H1 (cell line): ENCODE measurements around the gene MEF2D. TPM values are rescaled to one million over a fixed set of nuclear protein-coding genes. Genes with fewer than 3 reads are reported as not detected.

Source experiments
- CTCF ChIA-PET: fragments of 300-600 bp; sonication (Branson Sonifier 250); formaldehyde crosslinking; loops from one replicate; lab custom pipeline; 2021; ENCODE audit not compliant: partially characterized antibody; lab: Charles Lee
- POLR2A ChIA-PET: fragments of 300-600 bp; sonication (Branson Sonifier 250); formaldehyde crosslinking; loops from one replicate; lab custom pipeline; 2021; ENCODE audit warnings: inconsistent platforms; ENCODE audit not compliant: partially characterized antibody; lab: Charles Lee
- DNase-seq, 2 experiments: peaks; one replicate each; pipeline versions ENCODE4 v3.0.0 to v3.0.0-alpha.2; 2010 to 2022; ENCODE audit warnings: low spot score in 2 of 2, low read depth in 1 of 2, mixed read lengths in 1 of 2
- FAIRE-seq: peaks from 2 replicates; lab custom pipeline; 2011; peaks lifted over from hg19 to GRCh38; lab: Jason Lieb, UNC
- H2AFZ ChIP-seq: 2 replicates; pipeline ENCODE4 v1.8.1; 2012; ENCODE audit warnings: low read length, inconsistent platforms
- H2AK5ac ChIP-seq: 2 replicates; pipeline ENCODE4 v1.6.1; 2013; ENCODE audit warnings: low read depth, low read length
- H2BK120ac ChIP-seq: replicated peaks from 2 replicates; pipeline ENCODE3; 2013; ENCODE audit warnings: low read depth, low read length, inconsistent platforms
- H2BK12ac ChIP-seq: 2 replicates; pipeline ENCODE4 v1.6.1; 2013; ENCODE audit warnings: low read depth, low read length
- H2BK15ac ChIP-seq: 2 replicates; pipeline ENCODE4 v1.6.1; 2013; ENCODE audit warnings: low read length
- H2BK20ac ChIP-seq: 2 replicates; pipeline ENCODE4 v1.6.1; 2013; ENCODE audit warnings: low read length
- H2BK5ac ChIP-seq: 2 replicates; pipeline ENCODE4 v1.6.1; 2013; ENCODE audit warnings: low read depth, low read length
- H3K14ac ChIP-seq: 2 replicates; pipeline ENCODE4 v1.6.1; 2013; ENCODE audit warnings: inconsistent platforms; ENCODE audit not compliant: insufficient read length
- H3K18ac ChIP-seq: 2 replicates; pipeline ENCODE4 v1.6.1; 2013; ENCODE audit warnings: low read length; ENCODE audit errors: extremely low read depth
- H3K23ac ChIP-seq: 2 replicates; pipeline ENCODE4 v1.6.1; 2013; ENCODE audit warnings: inconsistent platforms; ENCODE audit not compliant: insufficient read length
- H3K23me2 ChIP-seq: 2 replicates; pipeline ENCODE4 v1.6.1; 2013; ENCODE audit warnings: low read depth, low read length
- H3K27ac ChIP-seq: 2 replicates; pipeline ENCODE4 v1.6.1; 2011; ENCODE audit warnings: low read depth, low read length, inconsistent platforms
- H3K27me3 ChIP-seq, 4 experiments: replicated peaks in 1 of 4; 1 replicate in 1 of 4; 2 replicates in 3 of 4; pipeline versions ENCODE4 v1.6.1 to v1.8.1; 2011 to 2013; ENCODE audit warnings: low read length in 3 of 4, mild to moderate bottlenecking in 3 of 4, inconsistent platforms in 2 of 4, mixed read lengths in 2 of 4, moderate library complexity in 1 of 4; ENCODE audit not compliant: control insufficient read depth in 3 of 4, insufficient read depth in 3 of 4; ENCODE audit errors: extremely low read depth in 1 of 4
- H3K36me3 ChIP-seq, 4 experiments: 2 replicates each; pipeline versions ENCODE4 v1.6.1 to v1.8.1; 2011 to 2013; ENCODE audit warnings: mild to moderate bottlenecking in 4 of 4, low read length in 3 of 4, moderate library complexity in 2 of 4, control low read depth in 1 of 4, inconsistent platforms in 1 of 4; ENCODE audit not compliant: insufficient read depth in 4 of 4, control insufficient read depth in 2 of 4
- H3K4ac ChIP-seq: replicated peaks from 2 replicates; pipeline ENCODE3; 2013; ENCODE audit warnings: low read length, low read depth, mixed read lengths, inconsistent platforms; ENCODE audit not compliant: insufficient read length
- H3K4me1 ChIP-seq, 4 experiments: replicated peaks in 1 of 4; 1 replicate in 1 of 4; 2 replicates in 3 of 4; pipeline versions ENCODE4 v1.6.1 to v1.8.1; 2011 to 2013; ENCODE audit warnings: low read length in 3 of 4, inconsistent platforms in 2 of 4, mixed read lengths in 1 of 4; ENCODE audit not compliant: insufficient read depth in 4 of 4, control insufficient read depth in 3 of 4
- H3K4me2 ChIP-seq, 2 experiments: 2 replicates each; pipeline versions ENCODE4 v1.6.1 to v1.8.1; 2011 to 2013; ENCODE audit warnings: low read depth in 2 of 2, low read length in 2 of 2, control low read depth in 1 of 2, inconsistent platforms in 1 of 2, mild to moderate bottlenecking in 1 of 2; ENCODE audit not compliant: insufficient read depth in 1 of 2
- H3K4me3 ChIP-seq, 4 experiments: fragments of 200-600, 300-600 bp in 1 of 4; sonication (generic), shearing (Covaris generic), sonication (Bioruptor Twin) in 1 of 4; 2 replicates each; pipeline versions ENCODE4 v1.5.1 to v1.8.1; 2011 to 2016; ENCODE audit warnings: low read length in 4 of 4, low read depth in 3 of 4, control low read depth in 2 of 4, inconsistent platforms in 2 of 4, mild to moderate bottlenecking in 2 of 4, mixed read lengths in 1 of 4, moderate library complexity in 1 of 4; ENCODE audit not compliant: insufficient read depth in 2 of 4; ENCODE audit errors: extremely low read depth in 1 of 4
- H3K56ac ChIP-seq: replicated peaks from 2 replicates; pipeline ENCODE3; 2013; ENCODE audit warnings: low read depth, mild to moderate bottlenecking, mixed read lengths, low read length, inconsistent platforms; ENCODE audit not compliant: insufficient read length
- H3K79me1 ChIP-seq: 2 replicates; pipeline ENCODE4 v1.6.1; 2013; ENCODE audit warnings: low read depth, low read length, control low read depth
- H3K79me2 ChIP-seq, 2 experiments: 2 replicates each; pipeline versions ENCODE4 v1.6.1 to v1.8.1; 2012 to 2013; ENCODE audit warnings: low read length in 2 of 2, mild to moderate bottlenecking in 2 of 2, inconsistent platforms in 1 of 2; ENCODE audit not compliant: insufficient read depth in 2 of 2, control insufficient read depth in 1 of 2
- H3K9ac ChIP-seq, 4 experiments: replicated peaks in 1 of 4; 1 replicate in 1 of 4; 2 replicates in 3 of 4; pipeline versions ENCODE4 v1.6.1 to v1.8.1; 2011 to 2013; ENCODE audit warnings: low read depth in 3 of 4, low read length in 3 of 4, control low read depth in 2 of 4, mild to moderate bottlenecking in 2 of 4, moderate library complexity in 2 of 4, inconsistent platforms in 1 of 4; ENCODE audit errors: extremely low read depth in 1 of 4
- H3K9me3 ChIP-seq, 2 experiments: 2 replicates each; pipeline versions ENCODE4 v1.6.1 to v1.8.1; 2012 to 2013; ENCODE audit warnings: mild to moderate bottlenecking in 2 of 2, moderate library complexity in 2 of 2, control low read depth in 1 of 2, inconsistent platforms in 1 of 2, low read depth in 1 of 2, low read length in 1 of 2, mixed read lengths in 1 of 2; ENCODE audit not compliant: insufficient read depth in 2 of 2
- H4K20me1 ChIP-seq, 2 experiments: replicated peaks in 1 of 2; 2 replicates each; pipeline versions ENCODE3 to v1.8.1; 2011 to 2013; ENCODE audit warnings: inconsistent platforms in 2 of 2, low read length in 2 of 2, mild to moderate bottlenecking in 1 of 2; ENCODE audit not compliant: insufficient read depth in 2 of 2, control insufficient read depth in 1 of 2
- H4K5ac ChIP-seq: 2 replicates; pipeline ENCODE4 v1.6.1; 2013; ENCODE audit warnings: low read length, low read depth, mixed read lengths, inconsistent platforms; ENCODE audit not compliant: insufficient read length
- H4K8ac ChIP-seq: 2 replicates; pipeline ENCODE4 v1.8.0; 2013; ENCODE audit warnings: mild to moderate bottlenecking, moderate library complexity, low read length, inconsistent platforms; ENCODE audit not compliant: insufficient read depth; ENCODE audit errors: extremely low read depth
- H4K91ac ChIP-seq: replicated peaks from 2 replicates; pipeline ENCODE3; 2013; ENCODE audit warnings: low read length, mixed read lengths, inconsistent platforms; ENCODE audit not compliant: insufficient read length
- ASH2L ChIP-seq: fragments of 200-600, 300-600 bp; sonication (generic); IDR thresholded peaks from one replicate; pipeline ENCODE4 v1.7.1; 2017; ENCODE audit warnings: low read length
- ATF3 ChIP-seq: IDR thresholded peaks from 2 replicates; pipeline ENCODE4 v1.6.1; 2011; ENCODE audit warnings: low read depth, mild to moderate bottlenecking, low read length; ENCODE audit not compliant: insufficient read depth
- BRCA1 ChIP-seq: IDR thresholded peaks from 2 replicates; pipeline ENCODE4 v1.6.1; 2012; ENCODE audit warnings: low read depth, low read length, improper control_type of control experiment
- CBX5 ChIP-seq: fragments of 300-800, 300-1000 bp; sonication (generic); IDR thresholded peaks from 2 replicates; pipeline ENCODE4 v1.7.1; 2016; ENCODE audit warnings: antibody characterized with exemption, low read length, low read depth
- CREB1 ChIP-seq: IDR thresholded peaks from 2 replicates; pipeline ENCODE4 v1.6.1; 2012; ENCODE audit warnings: inconsistent platforms
- GABPA ChIP-seq: IDR thresholded peaks from 2 replicates; pipeline ENCODE4 v1.6.1; 2011; ENCODE audit warnings: mild to moderate bottlenecking, low read length, moderate library complexity, borderline replicate concordance; ENCODE audit not compliant: insufficient read depth
- JUN ChIP-seq: IDR thresholded peaks from 2 replicates; pipeline ENCODE4 v1.6.1; 2011; ENCODE audit warnings: low read depth, mild to moderate bottlenecking, improper control_type of control experiment, low read length
- JUND ChIP-seq: IDR thresholded peaks from 2 replicates; pipeline ENCODE4 v1.6.1; 2011; ENCODE audit warnings: mild to moderate bottlenecking, improper control_type of control experiment, low read length
- PHF8 ChIP-seq: fragments of 200-600 bp; sonication (generic); conservative IDR thresholded peaks from 2 replicates; pipeline ENCODE4 v1.7.1; 2012; ENCODE audit warnings: low read depth, mild to moderate bottlenecking, inconsistent platforms, low read length, moderate library complexity
- POLR2A ChIP-seq, 2 experiments: IDR thresholded peaks; 1 replicate in 1 of 2; 2 replicates in 1 of 2; pipeline ENCODE4 v1.6.1; 2011; ENCODE audit warnings: low read depth in 2 of 2, low read length in 2 of 2, mild to moderate bottlenecking in 2 of 2; ENCODE audit errors: control extremely low read depth in 1 of 2
- SP4 ChIP-seq: IDR thresholded peaks from 2 replicates; pipeline ENCODE4 v1.6.1; 2012; ENCODE audit warnings: low read length, inconsistent platforms
- ZNF274 ChIP-seq: IDR thresholded peaks from 2 replicates; pipeline ENCODE4 v1.7.0; 2012; ENCODE audit warnings: low read length, borderline replicate concordance; ENCODE audit errors: extremely low read depth
- WGBS, 2 experiments: shearing (Covaris generic) in 1 of 2; methylation state at CpG; one replicate each; pipeline versions ENCODE4 v1.1.6 to v1.1.7; 2013 to 2015; ENCODE audit warnings: low lambda C conversion rate in 2 of 2, mixed read lengths in 2 of 2, inconsistent platforms in 1 of 2, low coverage in 1 of 2, missing lambda C conversion rate in 1 of 2; ENCODE audit not compliant: insufficient replicate concordance in 2 of 2, insufficient coverage in 1 of 2, insufficient read length in 1 of 2; ENCODE audit errors: extremely low coverage in 1 of 2, missing lambda C conversion rate in 1 of 2; 5-methylcytosine and 5-hydroxymethylcytosine counted together
- polyA plus RNA-seq, 7 experiments: library from polyadenylated mRNA; depleted of rRNA in 3 of 7; stranded (reverse) in 5 of 7; unstranded in 2 of 7; fragments of >200 nt in 5 of 7; fragments of 200-250 nt in 2 of 7; gene quantifications; 1 replicate in 5 of 7; 2 replicates in 1 of 7; 4 replicates in 1 of 7; pipeline versions ENCODE4 v1.2.1 to v1.2.3, GENCODE V29; 2011 to 2013; ENCODE audit warnings: missing spikeins in 2 of 7, mixed read lengths in 2 of 7
- total RNA-seq: library from RNA; stranded (reverse); fragmentation: NEBNext Ultra II Directional; extraction: Animal tissue kit (Norgen Biotek cat#: 25700); gene quantifications from 2 replicates; pipeline ENCODE4 v1.2.1, GENCODE V29; 2021

MEF2D gene
- total and polyA plus RNA-seq, 2 of the 8 experiments (the other 6 are each of a cell fraction or from before 2014, with no cell fraction given) = 17.3 to 20.3 TPM

GRCh38 chr1:156421939-156422601, 78.5 kb downstream of the MEF2D start:
- POLR2A ChIA-PET = interaction anchor here (0.7 to 5.2 kb wide), 15 partner anchors 8 to 205 kb away, joined by 3 to 74 read pairs (median 6); partner anchors contain the start of gene MEF2D
- CTCF ChIA-PET = interaction anchor here (0.8 to 14.9 kb wide), 9 partner anchors 12 to 267 kb away, joined by 3 to 124 read pairs (median 18); no protein-coding TSS in a partner anchor
- H3K36me3 ChIP-seq = no peaks in the 10 kb centered on the region
- peaks cover 13% of the 10 kb centered on the region for H3K23me2 ChIP-seq
- no peaks in the 10 kb centered on the region for H3K79me1 ChIP-seq
- peaks cover 10 to 26% (median 16%) of the 10 kb centered on the region in 4 experiments for H3K4me1 ChIP-seq
- H2BK120ac ChIP-seq = no peak overlapping the region
- no peak overlapping the region for H4K5ac ChIP-seq
- peak overlapping the region; percentile 81 for H2BK12ac ChIP-seq
- peak overlapping the region; percentile 35 to 61 (median 40); a peak in 7 of 8 replicates for H3K4me3 ChIP-seq
- H3K27me3 ChIP-seq = peaks cover 43 to 80% (median 73%) of the 10 kb centered on the region in 4 experiments
- H2AFZ ChIP-seq = peak overlapping the region; percentile 83
- H3K4ac ChIP-seq = no peak overlapping the region
- DNase-seq = no peak
- H4K91ac ChIP-seq = peak overlapping the region; percentile 61
- H4K8ac ChIP-seq = no peak overlapping the region; the same call in 1 of the 2 replicates
- no peaks in the 10 kb centered on the region for H3K9me3 ChIP-seq
- no peak overlapping the region for H2AK5ac ChIP-seq
- no peak overlapping the region for H3K23ac ChIP-seq
- peak overlapping the region; percentile 4; the same call in 1 of the 2 replicates for H3K27ac ChIP-seq
- H3K79me2 ChIP-seq = no peaks in the 10 kb centered on the region
- peak overlapping the region; percentile 95 for H3K18ac ChIP-seq
- no peak for FAIRE-seq
- H3K9ac ChIP-seq = peak overlapping the region in 3 of 4 experiments; percentile 26 to 56 (median 42); a peak in 4 of 7 replicates
- no peak overlapping the region for H3K14ac ChIP-seq
- peak overlapping the region; percentile 3; the same call in 1 of the 2 replicates for H2BK5ac ChIP-seq
- whole genome bisulfite sequencing, 2 experiments = 4% methylated on average over 12 of the region's 12 CpGs; no CpG with 5 or more reads in 1 of the 2 experiments
- peaks cover 0 to 5% of the 10 kb centered on the region in 2 experiments for H4K20me1 ChIP-seq
- H3K56ac ChIP-seq = no peak overlapping the region
- peak overlapping the region; percentile 82 for H2BK20ac ChIP-seq
- peak overlapping the region; percentile 40; the same call in 1 of the 2 replicates for H2BK15ac ChIP-seq
- H3K4me2 ChIP-seq = peak overlapping the region; percentile 78 to 96
- TF ChIP-seq JUND (no peak), CREB1 (no peak), CBX5 (no peak), SP4 (no peak), GABPA (no peak), PHF8 (no peak), BRCA1 (no peak), ATF3 (no peak), JUN (no peak), ASH2L (peak; percentile 93), ZNF274 (no peak), POLR2A (IDR thresholded peaks at IDR 0.05; ENCODE audit: control extremely low read depth in 1 of 2, low read depth in 2 of 2, low read length in 2 of 2) (peak; percentile 5 to 11; a peak in 1 of 3 replicates)
